Measurements from ENCODE around the gene PSRC1.

GRCh38 chr1:109257682-109258421 lies 25.1 kb downstream of the PSRC1 start:
- TF ChIP-seq CTCF (IDR thresholded peaks at IDR 0.05; ENCODE audit: low read depth, low read length), result no peak
- TF ChIP-seq MAX (IDR thresholded peaks at IDR 0.05; ENCODE audit: low read depth, low read length), result no peak

Data from NB4 (cell line).